Activated naive CD4-positive, alpha-beta T cell treated with anti-CD3 and anti-CD28 coated beads, Interleukin-2, amount 50 U/mL, for 16 hours (primary cell): Measurements from ENCODE around the gene CSH2.
"Not testable (repeated sequence)": the region's sequence is repeated elsewhere in the genome, so short reads cannot be mapped to it uniquely, and the experiment has no call there.

Source experiments
- DNase-seq: peaks from one replicate; pipeline ENCODE4 v3.0.0-alpha.2; 2020

CSH2 gene

GRCh38 chr17:63873577-63873976 lies at the start of gene CSH2:
Gene CSH2, minus strand, starts transcription at chr17:63873677. Its CDS starts 63 bp downstream, at chr17:63873614.
- DNase-seq = not testable (repeated sequence)

- not testable (repeated sequence) for DNase-seq
Observed at GRCh38 chr17:63922402-63922801, 48.9 kb upstream of the CSH2 start.

- DNase-seq = not testable (repeated sequence)
Observed at GRCh38 chr17:63920779-63921178, 47.3 kb upstream of the CSH2 start.

GRCh38 chr17:63920050-63920449 lies 46.6 kb upstream of the CSH2 start:
- not testable (repeated sequence) for DNase-seq

GRCh38 chr17:63919311-63919723 lies 45.8 kb upstream of the CSH2 start:
- peak; percentile 68 for DNase-seq

GRCh38 chr17:63918789-63919305 lies 45.4 kb upstream of the CSH2 start, which contains the start of gene GH1:
Gene GH1, minus strand, starts transcription at chr17:63918839. Its CDS starts 63 bp downstream, at chr17:63918776.
- DNase-seq = not testable (repeated sequence)

GRCh38 chr17:63918305-63918704 lies 44.8 kb upstream of the CSH2 start:
- DNase-seq = no peak

GRCh38 chr17:63917646-63918045 lies 44.2 kb upstream of the CSH2 start:
- DNase-seq = no peak

GRCh38 chr17:63917206-63917605 lies 43.7 kb upstream of the CSH2 start:
- not testable (repeated sequence) for DNase-seq

- no peak for DNase-seq
Observed at GRCh38 chr17:63916566-63917185, 43.2 kb upstream of the CSH2 start.

GRCh38 chr17:63915753-63916152 lies 42.3 kb upstream of the CSH2 start:
- not testable (repeated sequence) for DNase-seq

GRCh38 chr17:63914471-63914870 lies 41.0 kb upstream of the CSH2 start:
- DNase-seq = no peak

- peak; percentile 63 for DNase-seq
Observed at GRCh38 chr17:63911657-63912100, 38.2 kb upstream of the CSH2 start.

- DNase-seq = no peak
Observed at GRCh38 chr17:63911041-63911635, 37.7 kb upstream of the CSH2 start, which contains the start of gene CSHL1. Gene CSHL1, minus strand, starts transcription at chr17:63911258. Its CDS starts 62 bp downstream, at chr17:63911196.

GRCh38 chr17:63910096-63910495 lies 36.6 kb upstream of the CSH2 start:
- DNase-seq = no peak

- DNase-seq = not testable (repeated sequence)
Observed at GRCh38 chr17:63909586-63909985, 36.1 kb upstream of the CSH2 start.

- DNase-seq = not testable (repeated sequence)
Observed at GRCh38 chr17:63907161-63907778, 33.8 kb upstream of the CSH2 start.

GRCh38 chr17:63904796-63905195 lies 31.3 kb upstream of the CSH2 start:
- DNase-seq = not testable (repeated sequence)

- DNase-seq = not testable (repeated sequence)
Observed at GRCh38 chr17:63903787-63904201, 30.3 kb upstream of the CSH2 start.

GRCh38 chr17:63901971-63902370 lies 28.5 kb upstream of the CSH2 start:
- DNase-seq = not testable (repeated sequence)

GRCh38 chr17:63898899-63899798 lies 25.7 kb upstream of the CSH2 start:
- DNase-seq = not testable (repeated sequence)
